Activated CD4-positive, alpha-beta T cell treated with anti-CD3 and anti-CD28 coated beads for 24 hours (primary cell): Measurements from ENCODE around the gene FBXL7.

ENCODE experiments used
- DNase-seq, 2 donors: peaks; one replicate each; pipeline ENCODE4 v3.0.0-alpha.2; 2020; ENCODE audit warnings: low read depth in 2 of 2

The FBXL7 gene

GRCh38 chr5:15880201-15880600 lies 380.2 kb downstream of the FBXL7 start:
- no peak for DNase-seq

- DNase-seq, result no peak
Observed at GRCh38 chr5:15885156-15885555, 385.2 kb downstream of the FBXL7 start.

GRCh38 chr5:15886156-15886555 lies 386.2 kb downstream of the FBXL7 start:
- no peak for DNase-seq

GRCh38 chr5:15887093-15887492 lies 387.1 kb downstream of the FBXL7 start:
- no peak for DNase-seq

- DNase-seq, result no peak
Observed at GRCh38 chr5:15889001-15889400, 389.0 kb downstream of the FBXL7 start.

- DNase-seq, result no peak
Observed at GRCh38 chr5:15893866-15894265, 393.9 kb downstream of the FBXL7 start.

GRCh38 chr5:15897656-15898055 lies 397.7 kb downstream of the FBXL7 start:
- DNase-seq, result no peak

- DNase-seq, result no peak
Observed at GRCh38 chr5:15898641-15899040, 398.7 kb downstream of the FBXL7 start.

- no peak for DNase-seq
Observed at GRCh38 chr5:15899481-15899880, 399.5 kb downstream of the FBXL7 start.

- DNase-seq, result no peak
Observed at GRCh38 chr5:15901151-15901550, 401.2 kb downstream of the FBXL7 start.

GRCh38 chr5:15902066-15902465 lies 402.1 kb downstream of the FBXL7 start:
- DNase-seq, result no peak

- no peak for DNase-seq
Observed at GRCh38 chr5:15904899-15905830, 405.2 kb downstream of the FBXL7 start.

GRCh38 chr5:15914638-15915037 lies 414.7 kb downstream of the FBXL7 start:
- DNase-seq, result no peak

- DNase-seq, result no peak
Observed at GRCh38 chr5:15926586-15926985, 426.6 kb downstream of the FBXL7 start.

- DNase-seq, result no peak
Observed at GRCh38 chr5:15927710-15928380, 427.9 kb downstream of the FBXL7 start.

GRCh38 chr5:15929611-15930263 lies 429.8 kb downstream of the FBXL7 start:
- no peak for DNase-seq

- DNase-seq, result no peak
Observed at GRCh38 chr5:15932066-15932465, 432.1 kb downstream of the FBXL7 start.

GRCh38 chr5:15933259-15934207 lies 433.6 kb downstream of the FBXL7 start:
- no peak for DNase-seq

GRCh38 chr5:15936505-15937245 lies 436.7 kb downstream of the FBXL7 start:
- no peak for DNase-seq

- no peak for DNase-seq
Observed at GRCh38 chr5:15937708-15938107, 437.7 kb downstream of the FBXL7 start.

GRCh38 chr5:15938186-15938585 lies 438.2 kb downstream of the FBXL7 start:
- DNase-seq, result no peak
